Measurements from ENCODE around the gene SLC27A5.
A peak's percentile ranks its signal among the peaks of the same experiment; 100 is the strongest.

DNA sequence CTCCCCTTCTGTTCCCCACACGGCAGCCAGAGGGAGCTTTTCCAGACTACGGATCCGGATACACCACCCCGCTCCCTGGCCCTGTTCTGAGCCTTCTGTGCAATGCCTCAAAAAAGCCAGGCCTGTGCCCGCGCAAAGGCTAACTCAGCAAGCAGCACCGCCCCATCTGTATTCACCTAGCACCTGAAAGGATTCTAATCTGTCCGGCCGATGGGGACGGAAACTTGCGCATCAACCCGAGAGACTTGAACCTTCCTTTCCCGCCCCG, 7.2 kb upstream of the SLC27A5 start:
- TF ChIP-seq EZH2 (IDR thresholded peaks at IDR 0.05) (no peak), POLR2AphosphoS5 (IDR thresholded peaks at IDR 0.05; ENCODE audit: borderline replicate concordance, low read depth, low read length) (peak; percentile 35; the same call in 1 of the 2 replicates), FOXP2 (optimal IDR thresholded peaks at IDR 0.05; ENCODE audit: control extremely low read depth, extremely low read length, insufficient read depth) (no peak)
